GM19025 (cell line): ENCODE results near the gene PNPLA2.

Experiments used
- ATAC-seq: cut with Tn5 transposase; IDR thresholded peaks from one replicate; pipeline ENCODE4 v1.9.1; 2021; ENCODE audit warnings: mild to moderate bottlenecking, low read depth, moderate library complexity; ENCODE audit not compliant: unreplicated experiment

PNPLA2 gene

DNA sequence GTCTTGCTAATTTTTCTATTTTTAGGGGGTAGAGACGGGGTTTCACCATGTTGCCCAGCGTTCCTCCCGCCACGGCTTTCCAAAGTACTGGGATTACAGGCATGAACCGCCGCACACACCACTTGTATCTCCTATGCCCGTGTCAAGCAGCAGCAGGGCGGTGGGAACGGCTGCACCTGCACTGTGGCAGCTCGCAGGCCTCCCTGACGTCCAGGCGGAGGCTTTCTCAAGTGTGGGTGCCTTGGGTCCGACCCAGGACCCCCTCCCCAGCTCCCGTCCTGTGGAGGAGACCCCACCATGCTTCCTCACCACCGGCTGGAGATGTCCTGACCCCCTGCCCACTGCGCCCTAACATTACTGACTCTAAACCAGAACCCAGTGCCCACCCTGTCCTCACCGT, 49.7 kb downstream of the PNPLA2 start:
- no peak for ATAC-seq

DNA sequence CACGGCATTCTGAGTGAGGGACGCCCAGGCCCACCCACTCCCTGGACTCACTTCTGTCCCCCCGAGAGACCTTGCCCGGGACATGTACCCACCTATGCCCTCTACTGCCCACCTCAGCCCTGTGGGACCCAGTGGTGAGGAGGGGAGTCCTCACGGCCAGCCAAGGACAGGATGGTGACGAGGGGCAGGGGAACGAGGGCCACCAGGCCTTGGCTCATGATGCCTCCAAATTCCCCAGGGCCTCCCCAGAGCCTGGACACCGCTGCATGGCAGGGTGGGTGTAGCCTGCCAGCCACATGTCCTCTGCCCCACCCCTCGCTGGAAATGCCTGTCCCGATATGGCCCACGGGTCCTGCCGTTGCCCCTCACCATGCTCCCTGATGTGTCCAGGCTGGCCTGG, 50.1 kb downstream of the PNPLA2 start:
- no peak for ATAC-seq

GRCh38 chr11:869399-870126, 50.8 kb downstream of the PNPLA2 start:
- no peak for ATAC-seq

DNA sequence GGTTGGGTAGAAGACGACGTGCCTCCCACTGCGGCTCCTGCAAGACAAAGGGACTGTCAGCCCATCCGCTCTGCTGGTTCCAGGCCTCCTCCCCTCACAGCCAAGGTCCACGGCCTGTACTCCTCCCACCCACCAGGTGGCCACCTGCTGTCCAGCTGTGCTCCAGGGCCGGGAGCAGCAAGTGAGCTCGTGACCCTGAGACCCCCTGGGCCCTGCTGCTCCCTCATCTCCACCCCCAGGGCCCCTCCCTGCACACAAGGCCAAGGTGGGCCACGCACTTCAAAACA, 51.4 kb downstream of the PNPLA2 start:
- no peak for ATAC-seq

- no peak for ATAC-seq
These were observed 51.7 kb downstream of the PNPLA2 start for GRCh38 chr11:870418-870817.

DNA sequence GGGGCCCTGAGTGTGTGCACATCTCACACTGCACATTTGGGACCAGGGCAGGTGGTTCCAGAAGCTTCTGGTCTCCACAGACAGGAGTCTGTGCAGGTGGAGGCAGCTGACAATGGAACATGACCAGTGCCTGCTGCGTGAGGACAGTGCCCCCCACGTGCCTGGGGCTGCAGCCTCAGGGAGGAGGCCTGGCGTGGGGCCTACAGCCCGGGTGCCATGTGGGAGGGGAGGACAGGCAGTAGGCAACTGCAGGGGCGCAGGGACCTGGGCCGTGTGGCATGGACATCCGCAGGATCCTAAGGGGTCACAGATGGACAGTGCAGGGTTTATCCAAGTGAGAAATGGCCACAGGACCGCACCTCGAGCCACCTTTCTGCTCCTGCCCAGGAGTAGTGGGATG, 52.8 kb downstream of the PNPLA2 start:
- no peak for ATAC-seq

DNA sequence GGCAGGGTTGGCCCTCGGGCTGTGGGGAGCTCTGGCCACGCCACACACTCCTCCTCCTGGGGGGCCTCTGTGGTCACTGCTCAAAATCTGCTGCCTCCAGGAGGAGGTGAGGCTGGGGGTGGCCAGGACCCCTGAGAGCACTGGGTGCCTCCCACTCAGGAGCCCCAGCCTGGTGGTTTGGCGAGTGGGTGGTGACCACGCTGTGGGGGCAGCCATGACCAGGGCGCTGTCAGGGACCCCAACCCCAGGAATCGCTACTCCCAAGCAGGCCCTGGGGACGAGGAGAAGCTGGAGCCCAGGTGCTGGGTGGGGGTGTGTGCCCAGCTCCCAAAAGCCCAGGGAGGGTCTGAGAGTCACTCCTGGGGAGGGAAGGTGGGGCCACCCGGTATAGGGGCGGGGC, 54.1 kb downstream of the PNPLA2 start:
- no peak for ATAC-seq

GRCh38 chr11:873706-874105, 55.0 kb downstream of the PNPLA2 start:
- ATAC-seq: no peak
